ENCODE data around the gene RNGTT.
"Not testable (repeated sequence)": the region's sequence is repeated elsewhere in the genome, so short reads cannot be mapped to it uniquely, and the experiment has no call there.

RNGTT gene

DNA sequence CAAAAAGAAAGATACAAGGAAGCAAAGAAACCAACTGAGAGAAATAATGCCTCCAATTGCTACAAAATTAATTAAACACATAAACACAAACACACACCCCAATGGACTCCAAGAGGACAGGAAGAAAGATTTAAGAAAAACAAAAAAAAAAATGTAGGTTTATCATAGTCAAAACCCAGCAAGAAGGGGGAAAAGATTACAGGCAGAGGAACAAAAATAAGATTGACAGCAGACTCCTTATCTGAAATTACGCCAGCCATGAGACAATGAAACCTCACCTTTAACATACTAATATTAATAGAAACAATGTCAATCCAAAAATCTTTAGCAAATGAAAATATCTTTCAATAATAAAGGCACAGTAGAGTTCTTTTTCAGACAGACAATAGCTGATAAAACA lies 155.8 kb downstream of the RNGTT start:
- DNase-seq = no peak

GRCh38 chr6:88806728-88807127 lies 156.7 kb downstream of the RNGTT start:
- no peak for DNase-seq

GRCh38 chr6:88804701-88805100 lies 158.7 kb downstream of the RNGTT start:
- no peak for DNase-seq

DNA sequence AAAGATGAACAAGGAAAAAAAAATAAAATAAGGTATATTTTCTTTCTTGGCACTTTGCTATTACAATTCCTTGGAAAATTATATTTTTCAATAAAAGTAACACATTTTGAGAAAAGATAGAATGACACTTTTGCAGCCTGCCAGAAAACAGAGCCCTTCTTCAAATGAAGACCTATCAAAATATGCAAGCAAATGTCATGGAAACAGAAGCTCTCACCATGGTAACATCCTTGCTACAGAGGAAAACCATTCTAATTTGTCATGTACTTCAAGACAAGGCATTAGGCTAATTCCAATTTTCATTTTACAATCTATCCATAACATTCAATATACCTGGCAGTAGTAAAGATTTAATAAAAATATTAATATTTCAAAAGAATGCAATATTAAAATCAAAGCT lies 177.9 kb downstream of the RNGTT start:
- DNase-seq = no peak

DNA sequence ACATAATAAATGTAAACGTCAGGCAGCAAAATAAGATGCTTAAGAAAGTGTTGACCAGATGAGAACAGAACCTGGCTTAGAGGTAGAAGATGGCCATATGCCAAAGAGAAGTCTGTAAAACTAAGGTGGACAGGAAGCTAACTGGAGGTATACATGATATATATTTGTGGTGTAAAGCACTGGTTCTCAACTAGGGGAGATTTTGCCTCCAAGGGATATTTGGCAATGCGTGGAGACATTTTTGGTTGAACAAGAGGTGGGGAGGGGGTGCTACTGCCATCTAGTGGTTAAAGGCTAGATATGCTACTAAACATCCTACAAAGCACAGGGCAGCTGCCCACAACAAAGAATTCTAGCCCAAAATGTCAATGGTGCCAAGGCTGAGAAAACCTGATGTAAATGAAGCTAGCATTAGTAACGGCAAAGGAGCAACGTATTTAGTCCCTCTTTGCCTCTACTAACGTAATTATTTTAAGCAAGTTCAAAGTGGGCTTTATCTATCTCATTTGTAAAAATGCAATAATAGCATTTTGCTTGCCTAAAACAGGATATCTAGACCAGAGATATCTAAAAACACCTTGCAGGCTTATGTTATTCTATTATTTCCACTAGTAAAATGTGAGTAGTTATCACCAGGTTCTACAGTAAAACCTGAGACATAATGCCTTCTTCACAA lies 182.6 kb downstream of the RNGTT start:
- DNase-seq = peak; percentile 13 to 69

DNA sequence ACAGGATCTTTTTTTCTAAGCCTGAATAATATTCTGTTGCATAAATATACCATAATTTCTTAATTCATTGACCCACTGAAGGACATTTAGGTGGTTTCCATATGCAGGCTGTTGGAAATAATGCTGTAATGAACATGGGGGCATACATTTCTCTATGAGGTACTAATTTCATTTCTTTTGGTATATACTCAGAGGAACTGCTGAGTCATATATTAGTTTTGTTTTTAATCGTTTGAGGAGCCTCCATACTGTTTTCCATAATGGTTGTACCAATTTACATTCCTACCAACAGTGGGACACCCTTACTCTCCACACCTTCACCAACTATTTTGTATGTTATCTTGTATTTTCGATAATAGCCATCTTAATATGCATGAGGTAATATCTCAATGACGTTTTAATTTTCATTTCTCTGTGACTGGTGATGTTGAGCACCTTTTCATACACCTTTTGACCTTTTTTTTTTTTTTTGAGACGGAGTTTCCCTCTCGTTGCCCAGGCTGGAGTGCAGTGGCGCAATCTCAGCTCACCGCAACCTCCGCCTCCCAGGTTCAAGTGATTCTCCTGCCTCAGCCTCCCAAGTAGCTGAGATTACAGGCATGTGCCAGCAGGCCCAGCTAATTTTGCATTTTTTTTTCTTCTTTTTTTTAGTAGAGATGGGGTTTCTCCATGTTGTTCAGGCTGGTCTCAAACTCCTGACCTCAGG lies 187.4 kb downstream of the RNGTT start:
- DNase-seq = no peak

GRCh38 chr6:88768114-88768513 lies 195.3 kb downstream of the RNGTT start:
- DNase-seq = not testable (repeated sequence)

GRCh38 chr6:88764081-88764480 lies 199.3 kb downstream of the RNGTT start:
- no peak for DNase-seq

DNA sequence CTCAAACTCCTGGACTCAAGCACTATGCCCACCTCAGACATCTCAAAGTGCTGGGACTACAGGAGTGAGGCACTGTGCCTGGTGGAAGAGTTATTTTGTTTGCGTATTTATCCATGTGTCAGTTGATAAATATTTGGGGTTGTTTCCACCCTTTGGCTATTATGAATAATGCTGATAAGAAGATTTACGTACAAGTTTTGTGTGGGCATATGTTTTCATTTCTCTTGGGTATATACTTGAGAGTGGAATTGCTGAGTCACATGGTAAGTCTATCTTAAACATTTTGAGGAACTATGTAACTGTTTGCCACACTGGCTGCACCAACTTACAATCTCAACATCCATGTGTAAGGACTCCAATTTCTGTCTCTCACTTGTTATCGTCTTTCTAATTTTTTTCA lies 200.3 kb downstream of the RNGTT start:
- no peak for DNase-seq

- DNase-seq = peak in 1 of 2 experiments; percentile 7
Observed at GRCh38 chr6:88761237-88762031, 202.0 kb downstream of the RNGTT start.

DNA sequence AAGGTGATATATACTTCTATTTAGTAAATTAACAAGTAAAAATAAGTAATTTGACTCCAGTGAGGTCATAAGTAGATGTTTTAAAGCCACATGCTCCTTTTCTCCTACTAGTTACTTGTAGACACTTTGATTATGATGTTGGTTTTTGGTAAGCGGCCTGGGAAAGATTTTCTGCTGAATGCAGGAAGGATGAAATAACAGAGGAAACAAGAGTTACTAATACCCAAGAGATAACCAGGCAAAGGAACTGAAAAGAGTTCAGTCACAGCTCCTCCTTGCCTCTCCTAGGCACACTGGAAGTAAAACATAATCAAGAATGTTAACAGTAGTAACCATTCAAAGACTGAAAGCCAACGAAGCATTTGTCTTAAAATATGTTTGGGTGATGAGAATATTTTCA lies 203.3 kb downstream of the RNGTT start:
- DNase-seq = no peak

DNA sequence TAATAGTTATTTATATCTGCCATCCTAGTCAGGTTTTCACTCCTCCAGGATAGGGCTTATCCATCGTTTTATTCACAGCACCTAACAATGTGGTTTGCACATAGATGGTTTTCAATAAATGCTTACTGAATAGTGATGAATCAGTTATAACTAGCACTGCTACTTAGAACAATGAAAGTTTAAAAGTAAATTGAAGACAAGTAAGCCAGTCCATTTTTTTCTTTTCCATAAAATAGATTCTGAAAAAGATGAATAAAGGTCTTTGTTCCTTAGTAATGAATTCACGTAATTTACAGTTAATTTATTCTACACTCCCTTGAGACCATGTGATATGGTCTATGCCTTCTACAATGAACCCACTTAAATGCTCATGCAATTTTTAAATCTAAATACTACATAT lies 212.5 kb downstream of the RNGTT start:
- no peak for DNase-seq

- no peak for DNase-seq
Observed at GRCh38 chr6:88749849-88750248, 213.6 kb downstream of the RNGTT start.

DNA sequence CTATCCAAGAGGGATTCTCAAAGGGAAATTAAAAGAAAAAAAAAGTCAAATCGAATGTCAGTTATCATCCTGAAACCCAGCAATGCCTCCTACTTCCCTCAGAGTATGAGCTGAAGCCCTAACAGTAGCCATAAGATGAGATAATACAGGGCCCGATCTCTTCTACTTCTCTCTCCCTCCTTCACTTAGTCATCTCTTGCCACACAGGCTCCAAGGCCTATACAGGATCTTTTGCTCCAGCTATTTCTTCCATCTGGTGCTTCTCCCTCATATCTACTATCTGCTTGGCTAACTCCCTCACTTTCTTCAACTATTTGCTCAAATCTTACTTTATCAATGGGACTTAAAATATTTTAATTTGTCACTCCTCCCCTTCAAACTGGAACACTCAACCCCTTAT lies 215.3 kb downstream of the RNGTT start:
- DNase-seq = no peak

GRCh38 chr6:88741939-88742338 lies 221.5 kb downstream of the RNGTT start:
- DNase-seq = no peak

- DNase-seq = no peak
Observed at GRCh38 chr6:88741071-88741470, 222.3 kb downstream of the RNGTT start.

DNA sequence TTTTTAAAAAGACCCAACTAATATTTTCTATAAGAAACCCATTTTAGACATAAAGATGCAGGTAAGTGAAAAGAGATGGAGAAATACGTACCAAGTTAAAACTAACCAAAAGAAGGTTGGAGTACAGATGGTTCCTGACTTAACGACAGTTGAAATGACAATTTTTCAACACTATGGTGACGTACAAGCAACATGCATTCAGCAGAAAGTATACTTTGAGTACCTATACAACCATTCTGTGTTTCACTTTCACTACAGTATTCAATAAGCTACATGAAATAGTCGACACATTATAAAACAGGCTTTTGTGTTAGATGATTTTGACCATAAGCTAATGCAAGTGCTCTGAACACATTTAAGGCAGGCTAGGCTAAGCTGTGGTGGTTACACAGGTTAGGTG lies 228.9 kb downstream of the RNGTT start:
- DNase-seq = no peak

DNA sequence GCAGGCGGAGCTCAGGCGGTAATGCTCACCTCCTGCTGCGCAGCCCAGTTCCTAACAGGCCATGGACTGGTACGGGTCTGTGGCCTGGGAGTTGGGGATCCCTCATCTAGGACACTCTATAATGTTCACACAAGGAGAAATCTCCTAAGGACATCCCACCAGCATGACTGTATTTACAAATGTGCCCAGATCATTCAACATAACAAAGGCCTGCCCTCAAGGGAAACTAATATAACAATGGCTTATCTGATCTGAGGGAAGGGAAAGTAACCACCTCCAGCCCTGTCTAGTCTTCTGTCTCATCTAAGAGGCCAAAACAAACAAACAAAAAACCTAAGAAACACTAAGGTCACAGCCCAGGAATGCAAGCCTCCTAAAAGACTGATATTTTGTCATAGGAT lies 232.8 kb downstream of the RNGTT start:
- DNase-seq = no peak

GRCh38 chr6:88728756-88729155 lies 234.7 kb downstream of the RNGTT start:
- DNase-seq = no peak

- not testable (repeated sequence) for DNase-seq
Observed at GRCh38 chr6:88726409-88726808, 237.0 kb downstream of the RNGTT start.

DNA sequence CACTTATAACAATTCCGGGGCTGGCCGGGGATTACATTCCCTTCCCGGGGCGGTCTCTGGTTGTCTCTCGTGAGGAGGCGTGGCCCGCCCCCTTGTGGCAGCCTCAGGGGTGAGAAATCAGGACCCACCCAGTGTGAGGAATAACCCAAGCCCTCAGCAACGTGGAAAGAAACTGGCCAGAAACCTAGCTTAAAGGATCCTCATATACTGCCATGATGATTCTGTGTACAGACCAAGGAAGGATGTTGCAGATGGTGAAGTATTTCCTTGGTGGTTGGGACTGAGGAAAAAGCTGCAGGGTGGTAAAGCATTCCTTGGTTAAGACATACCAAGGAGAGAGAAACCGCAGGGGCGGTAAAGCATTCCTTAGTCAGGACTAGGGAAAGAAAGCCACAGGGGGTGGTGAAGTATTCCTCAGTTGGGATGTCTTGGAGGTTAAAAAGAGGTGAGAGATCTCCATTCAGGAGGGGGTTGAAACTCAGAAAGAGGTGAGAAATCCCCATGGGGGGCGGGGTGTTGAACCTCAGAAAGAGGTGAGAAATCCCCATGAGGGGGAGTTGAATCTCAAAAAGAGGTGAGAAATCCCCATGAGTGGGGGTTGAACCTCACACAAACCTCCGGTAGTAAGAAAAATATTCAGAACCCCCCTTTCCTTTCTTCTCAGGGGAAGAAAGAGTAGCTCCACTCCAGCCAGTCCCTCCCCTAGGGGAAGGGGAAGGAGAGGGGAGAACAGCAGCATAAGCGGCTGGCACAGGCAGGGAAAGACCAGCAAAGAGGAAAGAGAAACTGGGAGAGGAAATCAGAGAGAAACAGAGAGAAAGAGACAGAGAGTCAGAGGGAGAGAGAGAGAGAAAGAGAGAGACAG lies 238.1 kb downstream of the RNGTT start:
- no peak for DNase-seq

- no peak for DNase-seq
Observed at GRCh38 chr6:88722686-88723085, 240.7 kb downstream of the RNGTT start.

GRCh38 chr6:88716399-88716798 lies 247.0 kb downstream of the RNGTT start:
- DNase-seq = not testable (repeated sequence)
